GM11168 (cell line): Measurements from ENCODE around the gene PHLDA2.

ENCODE experiments used
- in situ Hi-C: fragments of 300-500 bp; cut with MboI; formaldehyde crosslinking; loops from one replicate; pipeline ENCODE4 v1.12.0; 2022; ENCODE audit warnings: low sequenced_read_pairs; ENCODE audit not compliant: unreplicated experiment

The PHLDA2 gene

GRCh38 chr11:2930704-2931419, 1.6 kb upstream of the PHLDA2 start:
- in situ Hi-C loops: no loop called here

DNA sequence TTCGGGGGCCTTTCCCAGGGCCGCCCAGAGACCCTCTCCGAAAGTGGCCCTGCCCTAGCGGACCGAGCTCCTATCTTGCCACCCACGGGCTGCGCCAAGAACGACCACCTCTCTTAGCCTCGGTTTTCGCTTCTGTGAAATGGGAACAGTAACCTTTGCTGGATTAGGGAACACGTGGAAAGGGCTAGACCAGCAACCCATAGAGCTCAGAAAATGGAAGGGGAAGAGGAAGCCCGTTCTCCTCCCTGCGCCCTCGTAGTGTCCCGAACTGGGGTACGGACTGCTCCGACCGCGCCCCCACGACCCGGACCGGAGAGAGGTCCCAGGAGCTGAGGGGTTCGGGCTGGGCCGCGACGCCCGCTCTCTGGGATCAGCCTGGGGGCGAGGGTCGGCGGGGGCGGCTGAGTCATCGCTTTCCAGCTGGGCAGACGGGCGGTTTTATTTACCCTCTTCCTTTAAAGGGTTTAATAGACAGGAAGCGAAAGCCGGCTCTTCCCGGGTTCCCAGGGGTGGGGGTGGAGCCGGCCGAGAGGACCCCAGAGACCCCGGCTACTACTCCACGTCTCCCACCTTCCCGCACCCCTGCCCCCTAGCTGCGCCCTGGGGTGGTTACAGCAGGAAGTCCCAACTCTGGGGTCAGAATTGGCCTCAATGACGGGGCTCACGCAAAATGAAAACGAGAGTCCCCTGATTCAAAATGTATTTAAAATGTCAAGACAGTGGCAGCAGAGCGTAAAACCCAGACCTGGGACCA, 907 bp upstream of the PHLDA2 start:
- in situ Hi-C loops: no loop called here

- in situ Hi-C loops: no loop called here
These were observed 320 bp upstream of the PHLDA2 start for GRCh38 chr11:2929531-2929949.

- in situ Hi-C loops: no loop called here
These were observed 1.2 kb downstream of the PHLDA2 start for GRCh38 chr11:2927851-2928604.

GRCh38 chr11:2927121-2927800, 2.0 kb downstream of the PHLDA2 start:
- in situ Hi-C loops: no loop called here

GRCh38 chr11:2926611-2927051, 2.6 kb downstream of the PHLDA2 start:
- in situ Hi-C loops: no loop called here

- in situ Hi-C loops: no loop called here
These were observed 4.2 kb downstream of the PHLDA2 start for GRCh38 chr11:2924821-2925675.

DNA sequence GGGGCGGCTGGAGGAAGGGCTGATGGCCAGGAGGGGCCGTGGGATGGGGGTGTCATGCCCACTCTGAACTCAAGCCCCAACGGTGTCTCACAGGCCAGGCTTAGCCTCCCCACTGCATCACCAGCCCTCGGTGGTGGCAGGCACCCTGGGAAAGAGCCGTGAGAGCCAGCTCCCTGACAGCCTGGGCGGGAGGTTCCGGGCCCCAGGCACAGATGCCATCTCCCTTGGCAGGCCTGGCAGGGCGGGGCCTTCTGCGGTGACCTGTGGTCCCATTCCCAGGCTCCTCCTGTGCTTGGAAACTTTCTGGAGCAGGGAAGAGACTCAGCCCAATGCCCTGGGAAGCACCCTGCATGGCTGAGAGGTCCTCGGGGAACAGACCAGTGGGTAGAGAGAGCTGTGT, 4.8 kb downstream of the PHLDA2 start:
- in situ Hi-C loops: no loop called here

DNA sequence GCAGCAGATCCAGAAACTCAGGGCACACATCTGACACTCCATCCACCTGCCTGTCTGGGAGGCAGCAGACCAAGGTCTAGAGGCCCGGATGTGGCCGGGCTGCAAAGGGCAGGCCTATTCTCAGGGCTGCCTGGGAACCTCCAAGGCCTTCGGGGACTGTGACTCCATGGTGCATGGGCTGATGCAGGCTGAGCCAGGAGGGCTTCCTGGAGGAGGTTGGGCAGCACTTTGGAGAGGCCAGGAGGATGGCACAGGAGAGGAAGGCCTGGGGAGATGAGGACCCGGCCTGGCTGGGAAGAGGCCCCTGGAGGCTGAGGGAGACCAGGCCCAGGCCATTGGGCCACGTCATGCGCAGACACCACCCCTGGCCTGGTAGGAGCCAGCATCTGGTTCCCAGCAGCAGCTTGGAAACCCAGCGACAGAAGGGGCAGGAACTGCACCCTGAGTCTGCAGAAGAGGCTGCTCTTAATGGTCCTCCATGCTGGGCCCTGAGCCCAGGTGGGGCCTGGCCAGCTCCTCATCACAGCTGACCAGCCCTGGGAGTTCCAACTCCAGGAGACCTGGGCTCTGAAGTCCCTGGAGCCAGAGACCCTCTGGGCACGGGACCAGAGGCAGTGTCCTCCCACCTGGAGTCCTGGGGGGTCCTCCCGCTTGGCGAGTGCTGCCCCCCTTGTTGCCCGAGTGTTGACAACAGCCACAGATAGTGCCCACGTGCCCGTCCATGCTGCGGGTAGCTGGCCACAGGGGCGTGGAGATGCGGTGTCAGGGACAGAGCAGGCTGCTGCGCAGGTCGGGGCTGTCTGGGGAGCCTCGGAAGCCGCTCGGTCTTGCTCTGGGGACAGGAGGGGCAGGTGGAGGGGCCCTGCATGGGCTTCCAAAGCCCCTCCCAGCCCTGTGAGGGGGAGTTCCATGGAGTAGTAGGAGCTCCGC, 5.5 kb downstream of the PHLDA2 start:
- in situ Hi-C loops: no loop called here

- in situ Hi-C loops: no loop called here
These were observed 6.6 kb downstream of the PHLDA2 start for GRCh38 chr11:2922655-2923054.

GRCh38 chr11:2921742-2922493, 7.3 kb downstream of the PHLDA2 start:
- in situ Hi-C loops: no loop called here

- in situ Hi-C loops: no loop called here
These were observed 8.0 kb downstream of the PHLDA2 start for GRCh38 chr11:2921261-2921660.

DNA sequence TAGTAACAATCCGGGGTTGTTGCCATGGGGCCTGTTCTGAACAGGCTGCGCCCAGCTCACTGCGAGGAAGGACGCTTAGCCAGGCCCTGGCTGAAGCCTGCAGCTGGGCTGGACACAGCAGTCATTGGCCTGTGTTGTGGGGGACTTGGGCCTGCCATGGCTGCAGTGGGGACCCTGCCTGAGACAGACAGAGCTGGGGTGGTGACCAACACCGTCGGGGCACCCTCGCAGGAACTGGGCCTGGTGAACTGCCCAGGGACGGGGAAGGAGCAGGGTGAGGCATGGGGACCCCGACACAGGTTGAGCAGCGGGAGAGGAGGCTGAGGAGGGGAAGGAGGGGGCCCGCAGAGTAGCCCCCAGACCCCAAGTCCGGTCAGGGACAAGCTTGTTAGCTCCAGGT, 8.9 kb downstream of the PHLDA2 start:
- in situ Hi-C loops: no loop called here

DNA sequence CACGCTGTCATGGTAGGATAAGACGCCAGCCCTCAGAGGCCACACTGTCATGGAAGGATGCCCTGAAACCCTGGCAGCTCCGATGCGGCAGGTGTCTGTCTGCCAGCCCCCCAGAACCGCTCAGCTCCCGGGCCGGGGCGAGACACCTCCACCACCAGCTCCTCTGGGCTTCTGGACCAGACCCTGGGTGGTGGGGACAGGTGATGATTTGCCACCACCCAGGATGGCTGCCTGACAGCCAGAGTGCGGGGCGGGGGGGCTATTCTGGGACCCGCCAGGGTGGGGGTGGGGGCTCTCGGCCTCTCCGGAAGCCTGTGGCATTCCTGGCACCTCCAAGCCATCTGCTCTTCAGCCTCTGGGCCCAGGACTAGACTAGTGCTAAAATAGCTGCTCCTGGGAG, 9.4 kb downstream of the PHLDA2 start:
- in situ Hi-C loops: no loop called here

- in situ Hi-C loops: no loop called here
These were observed 10.0 kb downstream of the PHLDA2 start for GRCh38 chr11:2919188-2919587.

DNA sequence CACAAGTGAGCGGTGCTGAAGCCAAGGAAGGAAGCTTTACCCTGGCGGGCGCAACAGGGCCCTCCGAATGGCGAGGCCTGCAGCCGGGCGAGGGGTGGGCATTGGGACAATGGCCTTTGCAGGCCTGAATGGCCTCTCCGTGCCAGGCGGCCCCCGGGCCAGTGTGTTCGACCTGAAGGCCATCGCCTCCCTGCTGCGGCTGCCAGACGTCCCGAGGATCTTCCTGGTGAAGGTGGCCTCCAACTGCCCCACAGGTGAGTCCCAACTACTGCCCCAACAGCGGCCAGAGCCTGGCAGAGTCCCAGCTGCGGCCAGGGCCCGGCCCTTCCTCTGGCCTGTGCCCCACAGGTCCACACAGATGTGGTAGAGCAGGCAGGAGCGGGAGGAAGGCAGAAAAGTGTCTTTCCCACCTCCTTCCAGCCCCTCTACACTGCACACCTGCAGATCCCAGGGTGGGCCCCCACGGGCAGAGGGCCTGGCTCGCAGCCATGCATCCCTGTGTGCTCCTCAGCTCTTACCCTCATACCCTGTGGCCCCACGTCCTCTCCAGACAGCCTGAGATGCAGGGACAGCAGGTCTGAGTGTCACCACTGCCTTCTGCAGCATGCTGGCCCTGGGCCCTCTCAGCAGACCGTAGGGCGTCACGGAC, 11.3 kb downstream of the PHLDA2 start:
- in situ Hi-C loops: no loop called here

- in situ Hi-C loops: no loop called here
These were observed 12.2 kb downstream of the PHLDA2 start for GRCh38 chr11:2916892-2917645.
